ENCODE results near the gene HOXA9.

The HOXA9 gene

GRCh38 chr7:27116962-27117886 lies 48.1 kb downstream of the HOXA9 start:
- Histone ChIP-seq H3K27me3 (replicated peaks; ENCODE audit: control insufficient read depth, insufficient read depth, low read length) (no peaks in the 10 kb centered on the region; the same call in 1 of the 2 replicates), H3K36me3 (ENCODE audit: control insufficient read depth, insufficient read depth, low read length) (no peaks in the 10 kb centered on the region), H3K4me3 (replicated peaks; ENCODE audit: low read depth, low read length) (no peak overlapping the region)
- no peak for TF ChIP-seq CTCF (IDR thresholded peaks at IDR 0.05; ENCODE audit: insufficient read depth, low read length, poor library complexity, severe bottlenecking)
- DNase-seq (ENCODE audit: extremely low read depth, insufficient read length): no peak

DNA sequence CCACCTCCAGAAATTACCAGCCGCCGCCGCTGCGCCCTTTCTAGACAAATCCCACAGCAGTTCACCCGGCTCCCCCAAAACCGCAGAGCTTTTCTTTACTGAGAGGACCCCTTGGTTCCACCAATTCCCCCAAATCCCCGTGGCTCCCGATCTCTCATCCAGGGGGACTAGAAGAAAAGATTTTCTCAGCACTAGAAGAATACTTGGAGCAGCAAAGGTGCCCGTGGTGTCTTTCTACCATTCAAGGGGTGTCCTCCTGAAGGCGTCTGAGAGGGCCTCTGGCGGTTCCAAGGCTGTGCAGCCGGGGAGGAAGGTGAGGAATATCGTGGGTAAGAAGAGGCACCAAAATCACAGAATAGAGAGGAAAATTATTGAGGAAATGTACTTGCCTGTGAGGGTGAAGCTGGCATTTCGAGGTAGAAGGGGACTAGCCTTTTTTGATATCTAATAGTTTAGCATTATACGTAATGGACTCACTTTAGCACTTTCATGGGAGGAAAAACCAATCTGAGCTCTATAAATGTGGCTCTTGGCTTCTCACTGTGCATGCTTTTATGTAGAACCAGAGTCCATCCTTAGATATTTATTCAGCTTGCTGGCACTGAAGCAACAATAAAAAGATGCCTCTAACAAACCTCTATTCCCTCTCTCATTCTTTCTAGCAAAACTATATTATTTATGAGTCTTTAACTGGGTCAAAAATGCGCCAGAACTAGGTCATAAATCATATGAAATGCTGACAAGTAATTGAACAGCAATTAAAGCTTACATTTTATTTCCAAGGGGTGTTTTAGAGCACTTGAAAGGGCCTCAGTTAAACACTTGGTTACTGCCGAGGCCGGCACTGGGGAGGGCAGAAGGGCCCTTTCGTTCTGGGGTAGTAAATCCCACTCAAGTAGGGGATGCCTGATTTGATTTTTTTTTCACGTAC lies 49.0 kb downstream of the HOXA9 start:
- no peaks in the 10 kb centered on the region for H3K36me3 ChIP-seq (ENCODE audit: control insufficient read depth, insufficient read depth, low read length)
- H3K4me3 ChIP-seq (replicated peaks; ENCODE audit: low read depth, low read length): no peak overlapping the region
- no peak for TF ChIP-seq CTCF (IDR thresholded peaks at IDR 0.05; ENCODE audit: insufficient read depth, low read length, poor library complexity, severe bottlenecking)
- DNase-seq (ENCODE audit: extremely low read depth, insufficient read length): no peak
- no peaks in the 10 kb centered on the region; the same call in 1 of the 2 replicates for H3K27me3 ChIP-seq (replicated peaks; ENCODE audit: control insufficient read depth, insufficient read depth, low read length)

DNA sequence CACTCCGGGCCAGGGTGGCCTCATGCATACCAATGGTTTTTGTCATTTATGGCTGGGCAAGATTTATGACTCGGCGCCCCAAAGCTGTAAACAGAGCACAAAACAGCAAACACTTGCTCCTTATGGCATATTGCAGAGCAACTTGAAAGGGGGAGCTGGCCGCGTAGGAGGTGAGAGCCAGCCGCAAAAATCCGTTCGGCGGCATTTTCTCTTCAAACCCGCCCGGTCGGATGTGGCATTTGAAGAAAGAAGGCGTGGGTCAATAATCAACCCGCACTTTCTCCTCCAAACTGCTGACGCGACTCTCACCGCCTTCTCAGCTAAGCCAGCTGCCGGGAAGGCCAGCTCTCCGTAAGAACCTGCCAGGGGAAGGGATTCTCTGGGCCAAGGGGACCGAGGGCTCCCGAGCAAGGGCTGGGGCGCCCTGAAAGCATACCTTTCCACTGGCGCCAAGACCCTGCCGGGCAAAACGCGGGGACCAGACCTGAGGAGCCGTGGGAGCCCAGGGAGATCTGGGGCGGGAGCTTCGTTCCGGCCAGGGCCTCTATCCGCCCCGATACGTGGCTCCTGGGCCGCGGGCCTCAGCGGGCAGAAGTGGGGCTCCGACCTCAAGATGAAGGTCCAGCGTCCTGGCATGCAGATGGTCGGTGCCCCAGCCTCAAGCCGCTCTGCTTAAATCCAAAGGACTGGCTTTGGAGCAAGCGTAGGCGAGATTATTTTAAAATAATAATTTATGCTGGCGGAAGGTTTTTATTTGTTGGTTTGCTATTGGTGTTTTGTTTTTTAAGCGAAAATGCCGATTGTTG lies 49.9 kb downstream of the HOXA9 start:
- no peak for DNase-seq (ENCODE audit: extremely low read depth, insufficient read length)
- TF ChIP-seq CTCF (IDR thresholded peaks at IDR 0.05; ENCODE audit: insufficient read depth, low read length, poor library complexity, severe bottlenecking): no peak
- no peak overlapping the region for H3K4me3 ChIP-seq (replicated peaks; ENCODE audit: low read depth, low read length)
- no peaks in the 10 kb centered on the region; the same call in 1 of the 2 replicates for H3K27me3 ChIP-seq (replicated peaks; ENCODE audit: control insufficient read depth, insufficient read depth, low read length)
- H3K36me3 ChIP-seq (ENCODE audit: control insufficient read depth, insufficient read depth, low read length): no peaks in the 10 kb centered on the region

- no peak for DNase-seq (ENCODE audit: extremely low read depth, insufficient read length)
- no peak for TF ChIP-seq CTCF (IDR thresholded peaks at IDR 0.05; ENCODE audit: insufficient read depth, low read length, poor library complexity, severe bottlenecking)
- Histone ChIP-seq H3K36me3 (ENCODE audit: control insufficient read depth, insufficient read depth, low read length) (no peaks in the 10 kb centered on the region), H3K4me3 (replicated peaks; ENCODE audit: low read depth, low read length) (no peak overlapping the region), H3K27me3 (replicated peaks; ENCODE audit: control insufficient read depth, insufficient read depth, low read length) (no peaks in the 10 kb centered on the region; the same call in 1 of the 2 replicates)
These were observed 50.5 kb downstream of the HOXA9 start for GRCh38 chr7:27114881-27115220.

DNA sequence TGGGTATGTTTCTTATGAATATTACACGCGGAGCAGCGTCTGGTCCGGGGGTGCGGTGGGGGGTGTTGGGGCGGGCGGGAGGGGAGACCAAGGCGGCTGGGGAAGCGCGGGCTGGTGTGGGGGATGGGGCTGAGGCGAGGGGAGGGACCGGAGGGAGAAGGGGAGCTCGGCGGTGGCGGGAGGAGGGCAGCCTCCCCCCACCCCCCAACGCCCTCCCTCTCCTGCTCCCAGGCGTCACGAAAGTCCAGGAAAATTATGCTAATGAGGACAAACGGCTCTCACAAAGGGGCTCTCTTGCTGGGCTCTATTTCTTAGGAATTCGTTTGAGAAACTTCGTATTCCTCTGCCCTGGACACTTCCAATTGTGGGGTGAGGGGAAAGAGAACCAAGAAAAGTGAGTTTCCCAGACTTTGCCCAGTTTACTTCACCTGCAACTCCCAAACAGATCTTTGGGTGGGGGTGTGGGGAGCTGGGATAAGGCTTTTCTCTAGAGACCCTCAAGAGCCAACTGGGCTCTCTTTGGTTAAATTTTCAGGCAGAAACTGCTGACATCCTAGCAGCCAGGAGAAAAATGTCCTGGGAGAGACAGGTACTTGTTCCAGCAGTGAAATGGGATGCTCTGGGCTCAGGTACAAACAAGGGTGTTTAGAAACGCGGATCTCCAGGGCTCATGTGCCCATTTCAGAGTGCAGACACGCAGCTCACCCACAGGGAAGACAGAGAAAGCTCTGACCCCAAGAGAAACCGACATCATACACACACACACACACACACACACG lies 51.2 kb downstream of the HOXA9 start:
- DNase-seq (ENCODE audit: extremely low read depth, insufficient read length): no peak
- TF ChIP-seq CTCF (IDR thresholded peaks at IDR 0.05; ENCODE audit: insufficient read depth, low read length, poor library complexity, severe bottlenecking): no peak
- no peaks in the 10 kb centered on the region; the same call in 1 of the 2 replicates for H3K27me3 ChIP-seq (replicated peaks; ENCODE audit: control insufficient read depth, insufficient read depth, low read length)
- no peak overlapping the region for H3K4me3 ChIP-seq (replicated peaks; ENCODE audit: low read depth, low read length)
- no peaks in the 10 kb centered on the region for H3K36me3 ChIP-seq (ENCODE audit: control insufficient read depth, insufficient read depth, low read length)

Measured in GM06990 (cell line).